Measurements from ENCODE around the gene ARHGAP29.

Gene ARHGAP29

DNA sequence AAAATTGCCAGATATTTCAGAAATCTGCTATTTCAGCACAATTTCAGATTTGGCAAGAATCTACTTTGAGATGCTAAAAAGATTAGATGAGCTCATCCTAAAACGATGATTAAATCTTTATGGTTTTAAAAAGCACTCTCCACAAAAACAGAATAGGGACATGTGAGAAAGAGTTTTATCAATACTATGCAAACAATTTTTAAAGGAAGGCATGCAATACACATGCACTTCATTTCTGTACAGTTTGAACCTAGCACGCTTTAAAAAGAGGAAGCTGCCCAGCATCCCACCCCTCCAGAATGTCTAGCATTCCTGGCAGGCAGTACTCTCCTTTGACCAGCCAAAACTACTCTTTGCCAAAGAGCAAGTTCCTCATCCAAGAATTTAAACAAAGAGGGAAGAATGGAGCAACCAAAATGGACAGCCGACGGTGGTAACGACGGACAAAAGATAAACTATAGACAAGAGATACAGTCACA lies 1.3 kb downstream of the ARHGAP29 start:
- DNase-seq (ENCODE audit: low spot score) = peak; percentile 44

DNA sequence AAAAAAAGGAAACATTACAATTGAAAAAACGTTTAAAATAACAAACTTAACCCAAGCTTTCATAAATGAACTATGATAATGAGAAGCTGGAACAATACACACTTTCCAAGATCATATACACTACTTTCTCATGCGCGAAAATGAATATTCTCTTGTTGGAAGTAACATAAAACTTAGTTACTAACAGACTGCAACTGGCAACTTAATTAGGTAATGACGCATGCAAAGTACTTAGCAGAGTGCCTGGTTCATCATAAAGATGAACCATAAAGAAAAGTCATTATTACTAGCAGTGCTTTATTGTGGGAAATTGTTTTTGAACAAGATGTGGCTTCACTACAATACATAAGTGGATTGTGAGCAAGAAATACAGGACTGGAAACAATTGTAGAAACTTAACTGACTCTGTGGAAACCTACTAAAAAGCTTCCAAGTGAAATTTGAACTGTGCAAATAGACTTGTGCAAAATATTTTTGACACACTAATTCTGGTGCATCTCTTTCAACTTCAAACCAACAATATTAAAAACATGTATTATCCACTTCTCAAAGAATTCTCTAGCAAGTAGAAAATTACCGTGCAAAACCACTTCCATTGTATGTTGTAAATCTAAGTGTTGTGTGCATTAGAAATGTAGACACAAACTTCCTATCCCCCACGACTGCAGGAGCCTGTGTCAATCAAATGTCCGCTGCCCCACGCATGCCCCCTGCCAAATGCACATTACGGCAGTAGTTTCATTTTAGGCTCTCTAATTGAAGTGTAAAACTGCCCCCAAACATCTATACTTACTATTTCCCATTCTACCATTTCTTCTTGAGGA lies 2.0 kb downstream of the ARHGAP29 start:
- no peak for DNase-seq (ENCODE audit: low spot score)

DNA sequence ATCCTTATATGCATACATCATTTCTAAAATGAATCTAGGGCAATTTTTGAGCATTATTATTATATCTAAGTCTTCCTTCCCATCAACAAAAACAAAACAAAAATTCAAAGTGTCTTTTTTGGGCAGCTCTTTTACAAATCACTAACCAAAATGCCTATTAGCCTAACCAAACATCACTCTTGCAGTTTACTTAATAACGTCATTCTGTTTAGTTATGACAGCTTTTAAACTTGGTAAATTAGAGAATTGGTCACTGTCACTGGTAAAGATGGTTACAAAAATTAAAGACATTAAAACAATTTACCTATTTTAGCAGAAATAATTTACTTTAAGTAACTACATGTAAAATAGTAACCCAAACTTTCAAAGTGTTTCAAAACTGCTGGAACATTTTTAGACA lies 2.8 kb downstream of the ARHGAP29 start:
- no peak for DNase-seq (ENCODE audit: low spot score)

DNA sequence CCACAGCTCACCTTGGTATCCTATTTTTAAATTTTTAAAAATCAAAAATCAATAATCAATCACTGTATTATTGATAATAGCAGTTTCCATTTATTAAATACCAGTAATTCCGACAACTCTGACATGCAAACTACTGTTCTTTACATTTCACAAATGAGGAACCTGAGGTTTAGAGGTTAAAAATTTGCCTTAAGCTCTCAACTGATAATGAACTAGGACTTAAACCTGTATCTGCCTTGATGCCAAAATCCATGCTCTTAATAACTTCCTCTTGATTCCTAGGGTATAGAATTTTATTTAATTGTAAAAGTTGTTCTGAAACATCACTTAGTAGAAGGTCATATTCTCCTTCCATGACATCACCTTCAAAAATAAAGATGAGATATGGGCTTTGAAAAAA lies 5.6 kb downstream of the ARHGAP29 start:
- no peak for DNase-seq (ENCODE audit: low spot score)

DNA sequence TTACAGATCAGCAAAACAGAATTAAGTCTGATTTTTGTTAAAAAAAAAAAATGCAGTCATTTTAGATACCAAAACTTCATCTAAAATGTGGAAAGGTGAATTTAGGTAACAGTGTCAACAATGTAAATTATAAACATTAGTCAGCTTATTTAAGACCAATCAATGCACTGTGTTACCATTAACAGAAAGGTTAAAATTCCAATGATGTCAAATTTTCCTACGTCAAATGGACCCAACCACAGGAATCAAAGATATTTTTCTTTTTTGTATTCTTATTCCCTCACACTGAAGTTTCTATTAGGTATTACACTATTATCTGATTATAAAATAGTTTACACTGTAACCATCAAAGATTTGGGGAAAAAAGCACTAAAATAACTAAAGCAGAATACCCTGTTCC lies 6.5 kb downstream of the ARHGAP29 start:
- DNase-seq (ENCODE audit: low spot score) = no peak

DNA sequence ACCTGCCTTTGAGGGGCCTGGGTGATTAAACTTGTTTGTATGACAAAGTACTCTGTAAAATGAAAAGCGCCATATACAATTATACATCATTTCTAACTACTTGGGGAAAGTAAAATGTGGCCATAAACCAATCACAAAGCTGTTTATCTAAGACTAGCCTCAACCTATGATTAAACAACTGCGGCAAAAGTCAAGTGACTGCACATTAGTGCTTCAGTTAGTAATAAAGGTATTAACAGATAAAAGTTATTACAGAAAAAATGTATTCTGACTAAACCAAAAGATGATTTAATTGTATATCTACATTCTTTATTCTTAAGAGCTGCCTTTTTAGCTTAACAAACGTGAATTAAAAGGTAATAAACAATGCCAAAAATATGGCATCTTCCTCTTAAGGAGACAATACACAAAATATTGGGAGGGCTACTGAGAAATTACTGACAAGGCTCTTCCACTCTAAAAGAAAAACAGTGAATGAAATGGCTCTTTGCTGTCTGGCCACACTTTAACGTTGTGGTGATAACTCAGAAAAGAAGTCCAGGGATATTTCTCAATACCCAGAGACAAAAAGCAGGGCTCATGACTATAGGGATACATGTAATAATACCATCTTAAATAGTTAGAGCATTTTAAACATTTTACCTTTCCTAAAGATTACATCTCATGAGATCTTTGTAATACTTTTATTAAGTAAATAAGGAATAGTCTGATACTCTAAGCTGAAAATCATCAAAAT lies 8.6 kb downstream of the ARHGAP29 start:
- no peak for DNase-seq (ENCODE audit: low spot score)

DNA sequence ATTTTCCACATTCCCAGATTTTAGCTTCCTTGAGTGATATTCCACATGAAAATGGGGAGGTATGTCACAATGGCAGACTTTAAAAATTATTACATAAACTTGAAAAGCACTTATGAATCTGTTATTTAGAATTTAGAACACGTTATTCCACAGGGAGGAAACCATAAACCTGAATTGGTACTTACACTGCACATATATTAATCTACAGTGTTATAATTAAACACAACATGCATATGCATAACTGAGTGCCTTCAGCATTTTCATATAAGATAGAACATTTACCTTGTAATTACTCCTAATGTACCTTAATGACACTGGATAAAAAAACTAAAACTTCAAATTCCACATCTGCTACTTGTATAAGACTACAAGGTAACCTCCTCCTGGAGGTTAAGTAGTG lies 9.8 kb downstream of the ARHGAP29 start:
- DNase-seq (ENCODE audit: low spot score) = no peak

DNA sequence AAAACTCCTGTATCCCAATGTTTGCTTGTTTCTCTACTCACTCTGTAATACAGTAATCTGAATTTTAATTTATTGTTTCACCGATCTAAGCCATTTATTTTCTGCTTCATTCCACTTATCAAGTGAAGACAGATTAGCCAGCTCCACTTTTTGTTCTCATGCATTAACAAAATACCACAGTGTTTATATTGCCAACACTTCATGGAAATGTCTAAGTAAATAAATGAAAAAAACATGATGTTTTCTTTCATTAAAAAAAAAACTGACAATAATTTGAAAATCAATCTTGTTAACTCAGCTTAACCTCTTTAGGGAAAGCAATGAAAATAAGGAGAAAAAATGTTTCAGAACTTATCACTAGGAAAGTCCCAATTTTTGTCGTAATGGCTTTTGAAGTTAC lies 11.5 kb downstream of the ARHGAP29 start:
- DNase-seq (ENCODE audit: low spot score) = no peak

DNA sequence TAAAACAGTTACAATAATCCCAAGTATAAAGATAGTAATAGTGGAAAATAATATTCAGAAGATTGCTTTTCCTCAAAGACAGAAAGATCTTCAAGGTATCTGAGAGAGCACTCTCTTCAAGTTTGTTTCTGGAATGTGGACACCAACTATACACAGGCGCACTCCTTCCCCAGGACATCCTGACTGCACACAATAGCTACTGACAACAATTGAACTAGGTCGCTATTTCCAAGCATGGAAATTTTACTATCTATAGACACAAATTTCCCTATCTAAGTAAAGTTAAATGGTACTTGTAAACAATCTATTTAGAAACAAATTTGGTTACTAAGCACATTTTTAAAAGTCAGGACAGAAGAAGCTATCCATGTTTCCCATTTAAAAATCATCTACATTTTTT lies 19.1 kb downstream of the ARHGAP29 start:
- no peak for DNase-seq (ENCODE audit: low spot score)

DNA sequence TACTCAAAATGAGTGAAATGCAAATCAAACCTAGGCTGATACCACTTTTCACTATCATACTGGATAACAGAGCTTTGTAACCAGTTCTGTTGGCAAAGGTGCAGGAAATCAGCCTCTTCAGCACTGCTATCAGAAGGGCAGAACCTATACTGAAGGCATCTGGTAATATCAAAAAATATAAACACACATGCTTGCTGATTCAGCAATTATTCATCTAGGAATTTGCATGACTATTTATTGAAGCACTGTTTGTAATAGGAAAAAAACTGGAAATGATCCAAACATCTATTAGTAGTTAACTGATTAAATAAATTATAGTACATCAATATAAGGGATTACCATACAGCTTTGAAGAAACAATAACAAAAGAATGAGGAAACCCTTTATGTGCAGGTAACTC lies 21.4 kb downstream of the ARHGAP29 start:
- no peak for DNase-seq (ENCODE audit: low spot score)

DNA sequence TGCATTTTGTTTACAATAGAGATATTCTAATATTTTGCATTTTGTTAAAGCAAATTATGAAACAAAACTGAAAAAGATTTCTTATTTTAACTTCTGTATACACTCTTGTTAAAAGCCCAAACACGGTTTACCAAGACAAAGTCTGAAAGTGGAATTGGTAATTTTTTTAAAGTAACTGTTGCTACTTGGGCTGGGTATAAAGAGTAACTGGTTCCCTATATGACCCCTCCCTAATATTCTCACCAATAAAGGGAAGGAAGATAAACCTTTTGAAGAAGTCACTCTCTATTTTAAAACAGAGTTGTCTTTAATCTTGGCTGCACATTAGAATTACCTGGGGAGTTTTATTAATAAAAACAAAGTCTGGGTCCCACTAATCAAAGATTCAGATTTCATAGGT lies 27.4 kb downstream of the ARHGAP29 start:
- DNase-seq (ENCODE audit: low spot score) = no peak

DNA sequence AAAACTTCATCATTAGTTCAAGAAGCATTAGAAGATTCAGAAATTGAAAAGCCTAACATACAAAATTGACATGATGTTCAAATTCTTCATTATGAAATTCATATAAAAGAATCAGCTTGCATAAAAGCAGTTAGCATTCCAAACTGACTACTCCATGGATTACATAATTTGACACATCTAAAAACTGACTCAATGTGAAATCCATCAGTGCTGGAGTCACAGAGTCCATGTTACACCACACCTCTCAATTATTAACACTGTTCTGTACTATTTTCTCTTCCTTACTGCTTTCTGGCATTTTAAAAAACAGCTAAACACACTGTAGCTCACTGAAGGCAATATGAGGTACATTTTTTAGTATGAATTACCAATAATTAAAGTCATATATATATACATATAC lies 28.0 kb downstream of the ARHGAP29 start:
- peak; percentile 57 for DNase-seq (ENCODE audit: low spot score)

DNA sequence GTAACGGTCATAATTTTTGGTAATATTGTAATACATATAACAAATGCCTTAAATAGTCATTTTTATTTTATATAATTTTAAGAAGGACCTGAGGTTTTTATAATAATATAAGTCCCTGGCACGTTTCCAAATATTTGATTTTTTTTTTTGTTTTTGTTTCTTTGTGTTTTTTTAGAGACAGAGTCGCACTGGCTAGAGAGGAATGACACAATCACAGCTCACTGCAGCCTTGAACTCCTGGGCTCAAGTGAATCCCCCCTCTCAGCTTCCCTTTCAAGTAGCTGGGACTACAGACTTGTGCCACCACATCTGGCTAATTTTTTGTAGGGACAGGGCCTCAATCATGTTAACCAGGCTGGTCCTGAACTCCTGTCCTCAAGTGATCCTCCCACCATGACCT lies 29.7 kb downstream of the ARHGAP29 start:
- no peak for DNase-seq (ENCODE audit: low spot score)

DNA sequence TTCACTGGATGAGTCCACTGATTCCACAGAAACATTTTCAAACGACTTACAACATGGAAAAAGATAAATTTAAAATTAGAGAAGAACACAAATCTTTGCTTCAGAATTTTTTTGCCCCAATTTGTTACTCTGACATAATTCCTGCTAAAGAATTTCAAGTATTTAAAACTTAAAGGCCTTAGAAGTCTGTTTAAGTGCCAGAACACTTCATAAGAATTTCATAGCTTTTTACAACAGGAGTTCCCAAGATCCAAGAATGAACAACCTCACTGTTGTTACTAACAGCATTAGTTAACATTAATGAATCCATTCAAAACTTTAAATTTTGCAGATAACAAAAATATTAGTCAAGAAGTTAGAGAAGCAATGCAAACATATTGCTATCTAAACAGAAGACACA lies 31.7 kb downstream of the ARHGAP29 start:
- DNase-seq (ENCODE audit: low spot score) = no peak

DNA sequence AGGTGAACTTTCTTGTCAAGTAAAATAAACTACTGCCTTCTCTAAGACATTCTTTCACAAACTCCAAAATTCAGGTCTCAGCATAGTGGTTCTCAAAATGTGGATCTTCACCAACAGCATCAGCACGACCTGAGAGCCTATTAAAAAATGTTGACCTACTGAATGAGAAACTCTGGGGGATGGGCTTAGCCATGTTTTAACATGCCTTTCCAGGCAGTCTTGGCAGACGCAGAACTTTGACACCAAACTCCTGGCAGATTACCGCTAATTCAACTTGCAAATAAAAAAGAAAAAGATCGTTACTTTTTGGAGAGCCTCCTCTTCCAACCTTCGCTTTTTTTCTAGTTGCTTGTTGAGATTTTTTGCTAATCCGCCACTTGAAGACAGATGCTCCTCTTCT lies 35.1 kb downstream of the ARHGAP29 start:
- DNase-seq (ENCODE audit: low spot score) = no peak

DNA sequence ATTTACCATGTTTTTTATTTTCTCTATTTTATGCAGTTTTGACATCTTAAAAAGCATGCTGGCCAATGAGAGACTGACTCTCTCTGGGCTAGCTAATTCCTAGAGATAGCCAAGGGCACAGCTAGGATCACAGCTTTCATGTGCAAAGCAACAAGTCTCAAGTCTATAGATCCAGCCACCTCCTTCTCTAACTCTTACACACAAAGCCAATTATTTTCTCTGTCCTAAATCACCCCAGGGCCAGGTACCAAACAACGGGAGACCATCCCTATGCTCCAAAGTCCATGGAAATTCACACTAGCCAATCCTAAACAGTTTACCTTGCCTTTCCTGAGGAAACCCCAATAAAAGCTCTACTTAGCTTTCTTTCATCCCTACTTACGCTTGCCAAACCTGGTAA lies 38.0 kb downstream of the ARHGAP29 start:
- no peak for DNase-seq (ENCODE audit: low spot score)

DNA sequence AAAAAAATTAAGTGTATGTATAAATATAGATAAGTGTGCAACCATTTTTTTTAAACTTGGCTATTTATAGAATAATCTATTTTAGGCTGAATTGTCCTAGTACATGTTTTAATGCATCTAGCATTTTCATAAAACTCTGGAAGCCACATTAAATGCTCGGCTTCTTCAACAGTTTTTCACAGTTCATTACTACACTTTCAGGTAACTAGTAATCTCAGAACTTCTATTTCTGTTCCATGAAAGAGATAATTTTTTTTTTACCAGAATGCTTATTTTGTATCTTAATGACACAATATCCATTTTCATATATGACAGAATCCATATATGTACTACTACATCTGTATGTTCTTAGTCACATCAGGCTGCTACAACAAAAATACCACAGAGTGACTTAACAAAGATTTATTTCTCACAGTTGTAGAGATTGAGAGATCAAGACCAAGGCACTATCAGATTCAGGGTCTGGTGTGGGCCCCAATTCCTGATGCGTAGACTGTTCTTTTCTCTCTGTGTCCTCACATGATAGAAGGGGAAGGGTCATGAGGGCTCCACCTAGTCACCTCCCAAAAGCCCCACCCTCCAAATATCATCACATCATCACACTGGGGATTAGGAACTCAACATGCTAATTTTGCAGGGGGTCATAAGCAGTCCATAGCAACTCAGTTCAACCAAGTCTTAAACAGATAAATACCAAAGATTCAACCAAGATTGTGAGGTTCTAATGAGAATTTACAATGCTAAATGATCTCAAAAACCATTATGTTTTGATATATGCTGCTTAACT lies 43.1 kb downstream of the ARHGAP29 start:
- no peak for DNase-seq (ENCODE audit: low spot score)

DNA sequence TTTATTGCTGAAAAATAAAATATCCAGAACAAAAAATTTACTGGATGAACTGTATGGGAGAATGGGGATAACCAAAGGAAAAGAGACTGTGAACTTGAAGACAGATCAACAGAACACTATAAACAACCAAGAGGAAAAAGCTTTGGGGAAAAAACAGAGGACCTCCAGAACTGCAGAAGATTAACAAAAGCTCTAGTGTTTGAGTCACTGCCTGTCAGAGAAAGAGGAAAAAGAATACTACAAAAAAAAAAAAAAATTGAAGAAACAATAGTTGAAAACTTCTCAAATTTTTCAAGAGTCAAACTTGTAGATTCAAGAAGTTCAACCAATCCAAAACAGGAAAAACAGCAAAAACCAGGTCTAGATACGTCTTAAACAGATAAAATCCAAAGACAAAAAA lies 44.3 kb downstream of the ARHGAP29 start:
- no peak for DNase-seq (ENCODE audit: low spot score)

DNA sequence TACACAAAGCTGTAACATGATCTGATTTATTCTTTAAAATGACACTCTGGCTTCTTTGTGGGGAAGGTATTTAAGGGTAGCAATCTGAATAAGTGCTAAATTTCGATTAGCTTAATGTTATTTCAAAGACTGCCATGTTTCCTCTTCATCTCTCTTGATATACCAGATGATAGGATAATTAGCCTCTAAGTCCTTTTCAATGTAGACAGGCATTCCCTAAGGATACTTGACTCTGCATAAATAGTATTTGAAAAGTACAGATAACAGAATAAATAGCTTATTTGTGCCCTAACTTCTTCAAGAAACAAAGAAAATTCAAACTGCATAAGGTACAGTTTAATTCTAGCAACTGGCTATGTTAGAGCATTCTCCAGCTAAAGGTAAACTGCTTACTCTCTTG lies 46.2 kb downstream of the ARHGAP29 start:
- no peak for DNase-seq (ENCODE audit: low spot score)

DNA sequence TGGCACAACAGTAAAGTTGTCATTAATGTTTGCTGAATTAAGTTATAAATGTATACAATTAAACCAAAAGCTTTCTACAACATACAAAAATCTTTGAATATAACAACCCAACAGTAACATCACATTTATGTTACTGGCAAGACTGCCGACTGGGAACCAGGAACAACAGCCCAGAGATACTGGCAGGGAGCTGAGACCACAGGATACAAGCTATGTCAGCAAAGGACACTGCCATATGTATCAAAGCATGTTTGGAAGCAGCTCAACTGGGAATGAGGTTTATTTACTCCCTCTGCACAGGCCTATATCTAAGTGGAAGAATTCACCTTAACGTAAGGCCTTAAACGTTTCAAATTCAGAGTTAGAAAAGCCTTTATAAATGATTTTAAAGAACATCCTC lies 50.4 kb downstream of the ARHGAP29 start:
- DNase-seq (ENCODE audit: low spot score) = no peak

DNA sequence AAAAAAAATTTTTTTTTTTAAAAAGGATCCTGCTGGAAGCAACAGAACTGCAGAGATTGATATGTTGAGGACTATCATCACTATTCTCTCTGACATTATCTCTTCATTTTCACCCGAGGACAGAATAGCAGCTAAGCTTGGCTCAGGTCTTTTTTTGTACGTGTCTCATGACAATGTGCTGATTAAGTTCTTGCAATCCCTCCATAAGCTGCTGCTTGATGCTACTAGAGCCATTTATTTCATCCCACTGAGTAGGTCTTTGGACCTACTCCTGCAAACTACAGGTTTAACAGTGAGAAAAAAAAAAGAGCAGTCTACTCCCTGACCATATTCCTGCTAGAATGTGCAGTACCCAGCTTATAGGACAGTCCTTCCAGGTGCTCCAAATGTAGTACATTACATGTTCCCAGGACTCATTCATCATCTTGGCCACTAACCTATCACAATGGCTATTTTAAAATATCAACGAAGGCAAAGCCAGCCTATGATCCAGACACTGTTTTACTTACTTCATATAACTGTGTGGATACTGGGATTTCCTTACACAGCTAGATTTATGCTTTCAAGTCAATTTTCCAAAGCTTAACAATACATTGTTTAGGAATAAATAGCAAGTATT lies 54.1 kb downstream of the ARHGAP29 start:
- no peak for DNase-seq (ENCODE audit: low spot score)

DNA sequence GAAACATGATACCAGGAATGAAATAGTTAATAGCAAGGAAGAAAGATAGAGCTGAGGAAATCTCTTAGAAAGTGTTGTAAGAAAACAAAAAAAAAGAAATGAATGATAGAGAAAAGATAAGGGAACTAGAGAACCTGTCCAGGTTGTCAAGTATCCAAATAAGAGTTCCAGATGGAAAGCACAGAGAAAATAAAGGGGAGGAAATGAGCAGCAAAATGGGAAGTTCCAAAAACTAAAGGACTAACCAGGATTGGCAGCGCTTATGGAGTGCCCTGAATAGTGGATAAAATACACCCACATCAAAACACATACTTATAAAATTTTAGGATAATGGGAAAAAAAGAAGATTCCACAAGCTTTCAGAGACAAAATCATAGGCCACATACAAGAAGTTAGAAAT lies 55.2 kb downstream of the ARHGAP29 start:
- DNase-seq (ENCODE audit: low spot score) = no peak
